ENCODE results near the gene PAM16. TPM values are rescaled to one million over a fixed set of nuclear protein-coding genes. Genes with fewer than 3 reads are reported as not detected.
A peak's percentile ranks its signal among the peaks of the same experiment; 100 is the strongest.

PAM16 gene
- polyA plus RNA-seq, 1 donor from 2014 or later: 145 TPM

DNA sequence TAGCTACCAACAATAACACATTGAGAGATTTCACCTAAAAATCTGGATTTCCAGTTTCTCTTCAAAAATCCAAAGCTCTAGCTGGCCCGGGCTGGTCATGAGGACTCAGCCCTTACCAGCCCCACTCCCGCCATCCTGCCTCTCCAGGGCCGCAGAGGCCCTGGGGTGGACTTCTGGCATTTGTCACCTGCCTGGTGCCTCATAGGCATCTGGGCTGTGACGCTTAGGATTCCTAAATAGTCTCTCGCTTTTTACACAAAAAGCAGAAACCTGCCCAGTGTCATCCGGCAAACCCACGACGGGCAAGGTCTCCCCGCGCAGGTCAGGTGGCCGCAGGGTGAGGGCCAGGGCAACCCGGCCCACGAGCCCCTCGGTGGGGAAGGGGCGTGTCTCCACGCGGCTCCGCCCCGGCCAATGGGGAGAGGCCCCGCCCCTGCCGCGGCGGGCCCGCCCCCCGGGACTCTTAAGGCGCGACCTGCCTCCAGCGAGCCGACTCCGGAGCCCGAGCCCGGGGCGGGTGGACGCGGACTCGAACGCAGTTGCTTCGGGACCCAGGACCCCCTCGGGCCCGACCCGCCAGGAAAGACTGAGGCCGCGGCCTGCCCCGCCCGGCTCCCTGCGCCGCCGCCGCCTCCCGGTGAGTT lies 20.4 kb upstream of the PAM16 start, which contains the start of gene VASN:
TSS of gene VASN (plus strand) at position 492 of the 644 bp plus-strand sequence. CDS start 9,030 bp downstream, outside the sequence.
- no peak within 1 kb of the TSS for H3K4me2 ChIP-seq (ENCODE audit: low read length)
- H3K27me3 ChIP-seq (ENCODE audit: insufficient read depth, low read depth, low read length): peaks cover 11% of the 10 kb centered on the region
- no peaks in the 10 kb centered on the region for H3K79me2 ChIP-seq (replicated peaks; ENCODE audit: insufficient read depth, low read length)
- no peaks in the 10 kb centered on the region for H4K20me1 ChIP-seq (ENCODE audit: insufficient read depth)
- H3K9me2 ChIP-seq (ENCODE audit: insufficient read depth, low read length): no peaks in the 10 kb centered on the region
- no peak within 1 kb of the TSS for H2AFZ ChIP-seq (ENCODE audit: low read depth, low read length)
- peak within 1 kb of the TSS; percentile 56 for H3K4me3 ChIP-seq (ENCODE audit: low read length)
- H3F3A ChIP-seq (ENCODE audit: insufficient read depth, low read length, poor library complexity, severe bottlenecking): no peaks in the 10 kb centered on the region
- TF ChIP-seq, protein P1, sequence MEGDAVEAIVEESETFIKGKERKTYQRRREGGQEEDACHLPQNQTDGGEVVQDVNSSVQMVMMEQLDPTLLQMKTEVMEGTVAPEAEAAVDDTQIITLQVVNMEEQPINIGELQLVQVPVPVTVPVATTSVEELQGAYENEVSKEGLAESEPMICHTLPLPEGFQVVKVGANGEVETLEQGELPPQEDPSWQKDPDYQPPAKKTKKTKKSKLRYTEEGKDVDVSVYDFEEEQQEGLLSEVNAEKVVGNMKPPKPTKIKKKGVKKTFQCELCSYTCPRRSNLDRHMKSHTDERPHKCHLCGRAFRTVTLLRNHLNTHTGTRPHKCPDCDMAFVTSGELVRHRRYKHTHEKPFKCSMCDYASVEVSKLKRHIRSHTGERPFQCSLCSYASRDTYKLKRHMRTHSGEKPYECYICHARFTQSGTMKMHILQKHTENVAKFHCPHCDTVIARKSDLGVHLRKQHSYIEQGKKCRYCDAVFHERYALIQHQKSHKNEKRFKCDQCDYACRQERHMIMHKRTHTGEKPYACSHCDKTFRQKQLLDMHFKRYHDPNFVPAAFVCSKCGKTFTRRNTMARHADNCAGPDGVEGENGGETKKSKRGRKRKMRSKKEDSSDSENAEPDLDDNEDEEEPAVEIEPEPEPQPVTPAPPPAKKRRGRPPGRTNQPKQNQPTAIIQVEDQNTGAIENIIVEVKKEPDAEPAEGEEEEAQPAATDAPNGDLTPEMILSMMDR (IDR thresholded peaks at IDR 0.05; ENCODE audit: poor library complexity, severe bottlenecking): no peak
- no peak for TF ChIP-seq SMC3 (conservative IDR thresholded peaks at IDR 0.05; ENCODE audit: poor library complexity)
- no peak for TF ChIP-seq TAF1 (IDR thresholded peaks at IDR 0.05; ENCODE audit: low read depth)
- TF ChIP-seq RAD21 (conservative IDR thresholded peaks at IDR 0.05): no peak
- H3K36me3 ChIP-seq (ENCODE audit: insufficient read depth, low read length): no peaks in the 10 kb centered on the region
- no peak within 1 kb of the TSS for H3K27ac ChIP-seq (ENCODE audit: low read length)
- no peaks in the 10 kb centered on the region for H3K9me3 ChIP-seq (ENCODE audit: low read length)
- no peak within 1 kb of the TSS for H3K9ac ChIP-seq (ENCODE audit: low read length)

DNA sequence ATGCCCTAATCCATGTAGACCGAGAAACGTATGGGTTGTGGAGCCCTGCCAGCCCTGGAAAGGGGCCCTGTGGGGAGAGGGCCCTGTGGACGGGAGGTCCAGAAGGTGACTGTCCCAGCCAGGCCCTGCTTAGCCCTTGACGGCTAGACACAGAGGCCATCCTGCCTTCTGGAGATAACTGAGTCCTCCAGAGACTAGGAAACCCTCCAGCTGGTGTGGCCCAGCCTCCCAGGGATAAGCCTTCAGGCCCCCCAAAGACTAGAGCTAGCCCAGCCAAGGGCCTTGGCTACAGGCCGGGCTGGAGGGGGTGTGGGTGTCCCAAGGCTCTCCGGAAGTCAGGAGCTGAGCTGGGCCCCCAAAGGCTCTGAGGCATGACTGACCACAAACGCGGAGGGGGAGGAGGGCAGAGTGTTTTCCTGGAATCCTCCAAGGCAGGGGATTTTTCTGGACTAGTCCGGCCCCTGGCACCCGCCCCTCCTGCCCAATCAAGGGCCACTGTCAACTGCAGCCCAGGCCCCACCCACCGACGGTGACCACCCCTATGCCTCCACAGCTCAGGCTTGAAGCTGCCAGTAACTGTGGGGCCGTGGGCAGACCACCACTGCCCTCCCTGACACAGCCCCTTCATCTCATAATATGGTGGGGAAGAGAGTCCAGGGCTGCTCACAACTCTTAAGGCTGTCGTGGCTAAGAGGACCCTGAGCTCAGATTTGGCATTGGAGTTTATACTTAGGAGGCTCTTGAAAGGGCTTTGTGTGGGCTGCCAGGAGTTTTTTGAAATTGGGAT lies 19.6 kb upstream of the PAM16 start:
- no peak for TF ChIP-seq SMC3 (conservative IDR thresholded peaks at IDR 0.05; ENCODE audit: poor library complexity)
- TF ChIP-seq RAD21 (conservative IDR thresholded peaks at IDR 0.05): no peak
- no peak for TF ChIP-seq POLR2AphosphoS5 (IDR thresholded peaks at IDR 0.05)
- no peak for TF ChIP-seq TAF1 (IDR thresholded peaks at IDR 0.05; ENCODE audit: low read depth)
- Histone ChIP-seq H3K79me2 (replicated peaks; ENCODE audit: insufficient read depth, low read length) (no peaks in the 10 kb centered on the region), H3K4me3 (ENCODE audit: low read length) (no peak overlapping the region), H3F3A (ENCODE audit: insufficient read depth, low read length, poor library complexity, severe bottlenecking) (no peaks in the 10 kb centered on the region), H3K36me3 (ENCODE audit: insufficient read depth, low read length) (no peaks in the 10 kb centered on the region), H3K4me2 (ENCODE audit: low read length) (no peak overlapping the region), H3K27me3 (ENCODE audit: insufficient read depth, low read depth, low read length) (peaks cover 11% of the 10 kb centered on the region), H3K9ac (ENCODE audit: low read length) (no peak overlapping the region), H3K9me2 (ENCODE audit: insufficient read depth, low read length) (no peaks in the 10 kb centered on the region), H3K9me3 (ENCODE audit: low read length) (no peaks in the 10 kb centered on the region), H2AFZ (ENCODE audit: low read depth, low read length) (no peak overlapping the region), H3K27ac (ENCODE audit: low read length) (no peak overlapping the region), H4K20me1 (ENCODE audit: insufficient read depth) (no peaks in the 10 kb centered on the region)

DNA sequence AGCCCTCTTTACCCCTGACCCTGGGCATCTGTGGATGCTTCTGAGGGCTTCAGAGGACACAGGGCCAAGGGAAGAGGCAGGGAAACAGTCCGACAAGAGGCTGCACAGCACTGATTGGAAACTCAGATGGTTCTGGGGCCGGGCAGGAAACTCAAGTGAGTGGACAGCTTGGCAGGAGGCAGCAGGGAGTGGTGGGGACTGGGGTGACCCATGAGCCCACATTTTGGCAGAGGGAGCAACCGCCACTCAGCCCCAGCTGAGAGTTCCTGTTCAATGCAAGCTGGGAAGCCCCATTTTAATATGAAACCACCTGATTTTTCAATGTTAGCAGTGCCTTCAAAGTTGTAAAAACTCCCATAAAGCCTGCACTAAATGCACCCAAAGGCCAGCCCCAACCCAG lies 19.0 kb upstream of the PAM16 start:
- no peak overlapping the region for H3K4me2 ChIP-seq (ENCODE audit: low read length)
- H3K9me3 ChIP-seq (ENCODE audit: low read length): no peaks in the 10 kb centered on the region
- H3K9ac ChIP-seq (ENCODE audit: low read length): no peak overlapping the region

More for the DNA sequence above, 19.0 kb upstream of the PAM16 start:
- H3K79me2 ChIP-seq (replicated peaks; ENCODE audit: insufficient read depth, low read length): no peaks in the 10 kb centered on the region
- no peak overlapping the region for H3K4me3 ChIP-seq (ENCODE audit: low read length)
- peaks cover 11% of the 10 kb centered on the region for H3K27me3 ChIP-seq (ENCODE audit: insufficient read depth, low read depth, low read length)
- no peak overlapping the region for H2AFZ ChIP-seq (ENCODE audit: low read depth, low read length)
- H3F3A ChIP-seq (ENCODE audit: insufficient read depth, low read length, poor library complexity, severe bottlenecking): no peaks in the 10 kb centered on the region
- no peaks in the 10 kb centered on the region for H4K20me1 ChIP-seq (ENCODE audit: insufficient read depth)
- TF ChIP-seq POLR2AphosphoS5 (IDR thresholded peaks at IDR 0.05) (no peak), RAD21 (conservative IDR thresholded peaks at IDR 0.05) (no peak), SMC3 (conservative IDR thresholded peaks at IDR 0.05; ENCODE audit: poor library complexity) (no peak), EP300 (conservative IDR thresholded peaks at IDR 0.05; ENCODE audit: poor library complexity, severe bottlenecking) (no peak), MXI1 (conservative IDR thresholded peaks at IDR 0.05; ENCODE audit: poor library complexity, severe bottlenecking) (no peak), TAF1 (IDR thresholded peaks at IDR 0.05; ENCODE audit: low read depth) (no peak)
- no peaks in the 10 kb centered on the region for H3K9me2 ChIP-seq (ENCODE audit: insufficient read depth, low read length)
- H3K27ac ChIP-seq (ENCODE audit: low read length): no peak overlapping the region
- no peaks in the 10 kb centered on the region for H3K36me3 ChIP-seq (ENCODE audit: insufficient read depth, low read length)
